ENCODE data around the gene CCNO. TPM values are rescaled to one million over a fixed set of nuclear protein-coding genes. Genes with fewer than 3 reads are reported as not detected.

The CCNO gene
- total RNA-seq, 1 donor from 2014 or later, result not detected

- DNase-seq (ENCODE audit: missing footprints), result no peak
- ATAC-seq, result no peak
- intact Hi-C loops (cut with DNase I), result no loop called here
Measured at GRCh38 chr5:55225346-55225745, 8.1 kb downstream of the CCNO start.

- DNase-seq (ENCODE audit: missing footprints), result no peak
- intact Hi-C loops (cut with DNase I), result loop anchor here (5.0 kb wide), 1 partner anchor 47 kb away; no protein-coding TSS in a partner anchor
- no peak for ATAC-seq
Measured at GRCh38 chr5:55223812-55224240, 9.6 kb downstream of the CCNO start.

GRCh38 chr5:55222985-55223811 is 10.2 kb downstream of the CCNO start:
- ATAC-seq (no peak), DNase-seq (ENCODE audit: missing footprints) (no peak)
- intact Hi-C loops (cut with DNase I), result loop anchor here (5.0 kb wide), 1 partner anchor 46 kb away; no protein-coding TSS in a partner anchor

GRCh38 chr5:55222092-55222984 is 11.1 kb downstream of the CCNO start:
- DNase-seq (ENCODE audit: missing footprints), result no peak
- intact Hi-C loops (cut with DNase I), result loop anchor here (5.0 kb wide), 1 partner anchor 45 kb away; no protein-coding TSS in a partner anchor
- no peak for ATAC-seq

- DNase-seq (ENCODE audit: missing footprints), result no peak
- ATAC-seq, result no peak
- intact Hi-C loops (cut with DNase I), result loop anchor here (5.0 kb wide), 1 partner anchor 43 kb away; no protein-coding TSS in a partner anchor
Measured at GRCh38 chr5:55220433-55221185, 12.8 kb downstream of the CCNO start.

- intact Hi-C loops (cut with DNase I), result loop anchor here (5.0 kb wide), 1 partner anchor 42 kb away; no protein-coding TSS in a partner anchor
- ATAC-seq (no peak), DNase-seq (ENCODE audit: missing footprints) (no peak)
Measured at GRCh38 chr5:55219770-55220169, 13.6 kb downstream of the CCNO start.

GRCh38 chr5:55218967-55219366 is 14.4 kb downstream of the CCNO start:
- intact Hi-C loops (cut with DNase I), result no loop called here
- DNase-seq (ENCODE audit: missing footprints), result no peak
- no peak for ATAC-seq

GRCh38 chr5:55211184-55211874 is 22.1 kb downstream of the CCNO start:
- no peak for DNase-seq (ENCODE audit: missing footprints)
- intact Hi-C loops (cut with DNase I), result no loop called here
- no peak for ATAC-seq

- DNase-seq (ENCODE audit: missing footprints), result no peak
- ATAC-seq, result no peak
- intact Hi-C loops (cut with DNase I), result no loop called here
Measured at GRCh38 chr5:55205001-55205400, 28.4 kb downstream of the CCNO start.

- intact Hi-C loops (cut with DNase I), result no loop called here
- no peak for ATAC-seq
- no peak for DNase-seq (ENCODE audit: missing footprints)
Measured at GRCh38 chr5:55191165-55191564, 42.2 kb downstream of the CCNO start.

- no peak for DNase-seq (ENCODE audit: missing footprints)
- ATAC-seq, result no peak
Measured at GRCh38 chr5:55188656-55189540, 44.5 kb downstream of the CCNO start.

GRCh38 chr5:55187370-55187769 is 46.0 kb downstream of the CCNO start:
- DNase-seq (ENCODE audit: missing footprints), result no peak
- intact Hi-C loops (cut with DNase I), result no loop called here
- ATAC-seq, result no peak

More at GRCh38 chr5:55188656-55189540, 44.5 kb downstream of the CCNO start:
- intact Hi-C loops (cut with DNase I), result no loop called here

Other genes with a start within 250 kb of the CCNO start
- gene ESM1, start 248.0 kb downstream of the CCNO start, total RNA-seq, result 0.19 TPM
- gene GZMK, start 209.4 kb downstream of the CCNO start, total RNA-seq, result 0.41 TPM
- 1.7 TPM for gene GZMA, start 131.0 kb downstream of the CCNO start, total RNA-seq
- gene GPX8, start 73.4 kb downstream of the CCNO start, total RNA-seq, result 7.4 TPM
- gene CDC20B, start 60.4 kb downstream of the CCNO start, total RNA-seq, result not detected
- gene MCIDAS, start 6.3 kb downstream of the CCNO start, total RNA-seq, result not detected
- gene DHX29, start 74.1 kb upstream of the CCNO start, total RNA-seq, result 19.8 TPM
- gene MTREX, start 74.4 kb upstream of the CCNO start, total RNA-seq, result 61.4 TPM